SH-SY5Y (cell line): Measurements from ENCODE around the gene ITGB2.

Source experiments
- GATA2 ChIP-seq: IDR thresholded peaks from 2 replicates; pipeline ENCODE4 v1.6.1; 2011; ENCODE audit warnings: mild to moderate bottlenecking, low read depth, low read length
- GATA3 ChIP-seq: IDR thresholded peaks from 2 replicates; pipeline ENCODE4 v1.6.1; 2011; ENCODE audit warnings: low read depth, mild to moderate bottlenecking, low read length, moderate library complexity

- TF ChIP-seq GATA2 (no peak), GATA3 (no peak)
Measured at GRCh38 chr21:44850905-44851657, 69.6 kb downstream of the ITGB2 start.
